Pancreas (tissue), 10 donors: ENCODE results near the gene MT1A. TPM values are rescaled to one million over a fixed set of nuclear protein-coding genes. Genes with fewer than 3 reads are reported as not detected.

Experiments used
- ATAC-seq, 4 donors: fragments of 200-7000 bp; cut with Tn5 transposase; one replicate each; pipeline versions ENCODE4 v1.8.0 to v1.9.1; 2020; ENCODE audit warnings: mild to moderate bottlenecking in 4 of 4, moderate library complexity in 4 of 4
- DNase-seq, 6 donors: peaks; one replicate each; pipeline ENCODE4 v3.0.0-alpha.2; 2020
- FAIRE-seq: peaks from 2 replicates; lab custom pipeline; 2012; peaks lifted over from hg19 to GRCh38; lab: Jason Lieb, UNC
- H3K27ac ChIP-seq, 4 donors: fragments of 200-600 bp; sonication (generic); 1 replicate in 3 of 4; 2 replicates in 1 of 4; pipeline versions ENCODE4 v1.5.0 to v1.8.0; 2020
- H3K27me3 ChIP-seq, 4 donors: fragments of 200-600 bp; one replicate each; pipeline ENCODE4 v1.8.0; 2021
- H3K36me3 ChIP-seq, 3 donors: fragments of 200-600 bp; sonication (generic) in 1 of 3; one replicate each; pipeline versions ENCODE4 v1.5.0 to v1.8.0; 2020 to 2021
- H3K4me1 ChIP-seq, 3 donors: fragments of 200-600 bp; one replicate each; pipeline ENCODE4 v1.8.0; 2021
- H3K4me3 ChIP-seq, 4 donors: fragments of 200-600 bp; sonication (generic) in 2 of 4; one replicate each; pipeline versions ENCODE4 v1.5.0 to v1.8.0; 2020 to 2021
- H3K9me3 ChIP-seq, 4 donors: fragments of 200-600 bp; one replicate each; pipeline ENCODE4 v1.8.0; 2021
- CTCF ChIP-seq, 4 donors: fragments of 200-600 bp; sonication (generic) in 3 of 4; IDR thresholded peaks; one replicate each; pipeline versions ENCODE4 v1.5.0 to v1.8.0; 2021; ENCODE audit warnings: antibody characterized with exemption in 4 of 4
- WGBS, 2 donors: extraction: QIAGEN DNeasy Blood & Tissue Kit; methylation state at CpG; one replicate each; pipeline ENCODE4 v1.1.7; 2013; 5-methylcytosine and 5-hydroxymethylcytosine counted together
- intact Hi-C, 3 donors: fragments of 100-400 bp; cut with DNase I; formaldehyde crosslinking; loops; one replicate each; pipeline versions ENCODE4 v1.11.1 to v1.14.2; 2022
- polyA plus RNA-seq, 2 donors: library from polyadenylated mRNA; stranded (reverse); fragments of 200-250 nt; gene quantifications; one replicate each; pipeline ENCODE4 v1.2.3, GENCODE V29; 2013
- total RNA-seq, 6 donors: library from RNA; stranded (reverse); fragmentation: NEBNext Ultra II Directional in 4 of 6; extraction: Animal tissue kit (Norgen Biotek cat#: 25700) in 4 of 6; gene quantifications; one replicate each; pipeline versions ENCODE4 v1.2.1 to v1.2.4, GENCODE V29; 2021 to 2023
- donor health status: healthy with polysubstance abuse.
- donor health status: DM: no; HTN: no; CAD: no; lungs with moderate emphysema.
- donor health status: DM: no; HTN: no; CAD: no.
- donor health status: control.
- donor health status: control.
- donor health status: Bipolar disorder and iron deficiency.
- donor health status: DM: yes; HTN: yes; CAD: no.
- donor health status: DM: no; HTN: no; CAD: no.
- donor health status: DM: no; HTN: no; CAD: no.
- donor health status: DM: yes; HTN: yes; CAD: no.

Gene MT1A
- total and polyA plus RNA-seq, 8 donors, result 1.6 to 66.7 (median 4.4) TPM

DNA sequence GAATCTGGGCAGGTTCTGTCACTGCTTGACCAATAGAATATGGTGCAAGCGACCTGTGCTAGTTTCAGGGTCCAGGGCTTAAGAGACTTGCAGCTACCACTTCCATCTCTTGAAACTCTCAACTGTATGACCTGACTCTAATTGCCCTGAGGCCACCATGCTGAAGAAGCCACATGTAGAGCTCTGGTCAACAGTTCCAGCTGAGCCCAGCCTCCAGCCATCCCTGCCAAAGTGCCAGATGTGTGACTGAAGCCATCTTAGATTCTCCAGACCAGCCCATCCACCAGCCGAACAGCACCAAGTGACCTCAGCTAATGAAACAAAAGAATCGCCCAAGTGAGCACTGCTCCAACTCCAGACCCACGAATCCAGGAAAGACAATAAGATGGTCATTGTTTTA is 33.5 kb upstream of the MT1A start:
- H3K27me3 ChIP-seq, result no peaks in the 10 kb centered on the region
- no peak overlapping the region for H3K27ac ChIP-seq
- FAIRE-seq (no peak), ATAC-seq (no peak), DNase-seq (no peak)
- 81 to 87% methylated on average over 4 of the region's 4 CpGs for WGBS, 2 donors
- H3K4me3 ChIP-seq, result no peak overlapping the region
- intact Hi-C loops, result no loop called here
- no peaks in the 10 kb centered on the region for H3K9me3 ChIP-seq
- H3K36me3 ChIP-seq, result no peaks in the 10 kb centered on the region
- no peak for TF ChIP-seq CTCF (IDR thresholded peaks at IDR 0.05)
- peaks cover 0 to 13% (median 0%) of the 10 kb centered on the region in 3 donors for H3K4me1 ChIP-seq

DNA sequence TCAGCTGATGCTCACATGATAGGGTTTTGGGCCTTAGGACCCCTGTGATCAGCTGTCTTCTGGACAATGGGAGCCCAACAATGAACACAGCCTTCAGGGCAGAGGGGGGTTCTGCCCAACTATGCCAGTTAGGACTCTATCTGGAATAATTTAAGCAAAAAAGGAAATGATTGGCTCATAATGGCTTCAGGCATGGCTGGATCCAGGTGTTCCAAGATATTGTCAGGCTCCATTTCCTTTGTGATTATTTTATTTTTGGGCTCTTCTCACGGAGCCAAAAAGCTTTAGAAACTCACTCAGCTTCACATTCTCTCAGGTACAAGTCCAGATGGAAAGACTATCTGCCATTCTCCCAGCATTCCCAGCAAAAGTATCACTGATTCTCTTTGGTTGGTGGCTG is 33.0 kb upstream of the MT1A start:
- no peak for TF ChIP-seq CTCF (IDR thresholded peaks at IDR 0.05)
- Histone ChIP-seq H3K36me3 (no peaks in the 10 kb centered on the region), H3K27ac (no peak overlapping the region), H3K4me1 (peaks cover 0 to 18% (median 0%) of the 10 kb centered on the region in 3 donors), H3K9me3 (no peaks in the 10 kb centered on the region), H3K27me3 (no peaks in the 10 kb centered on the region), H3K4me3 (no peak overlapping the region)
- FAIRE-seq (no peak), ATAC-seq (no peak), DNase-seq (no peak)
- 81 to 88% methylated on average over 1 of the region's 1 CpG for WGBS, 2 donors
- intact Hi-C loops, result no loop called here

- WGBS, 2 donors, result 82 to 84% methylated on average over 3 of the region's 3 CpGs
- TF ChIP-seq CTCF (IDR thresholded peaks at IDR 0.05), result no peak
- Histone ChIP-seq H3K4me1 (peaks cover 0 to 20% (median 0%) of the 10 kb centered on the region in 3 donors), H3K27ac (peak overlapping the region; percentile 78 to 94 (median 90)), H3K36me3 (no peaks in the 10 kb centered on the region), H3K27me3 (no peaks in the 10 kb centered on the region), H3K4me3 (no peak overlapping the region), H3K9me3 (no peaks in the 10 kb centered on the region)
- intact Hi-C loops, result no loop called here
- no peak for ATAC-seq
- DNase-seq, result no peak
- FAIRE-seq, result no peak
Observed at GRCh38 chr16:56606071-56606475, 32.4 kb upstream of the MT1A start.

DNA sequence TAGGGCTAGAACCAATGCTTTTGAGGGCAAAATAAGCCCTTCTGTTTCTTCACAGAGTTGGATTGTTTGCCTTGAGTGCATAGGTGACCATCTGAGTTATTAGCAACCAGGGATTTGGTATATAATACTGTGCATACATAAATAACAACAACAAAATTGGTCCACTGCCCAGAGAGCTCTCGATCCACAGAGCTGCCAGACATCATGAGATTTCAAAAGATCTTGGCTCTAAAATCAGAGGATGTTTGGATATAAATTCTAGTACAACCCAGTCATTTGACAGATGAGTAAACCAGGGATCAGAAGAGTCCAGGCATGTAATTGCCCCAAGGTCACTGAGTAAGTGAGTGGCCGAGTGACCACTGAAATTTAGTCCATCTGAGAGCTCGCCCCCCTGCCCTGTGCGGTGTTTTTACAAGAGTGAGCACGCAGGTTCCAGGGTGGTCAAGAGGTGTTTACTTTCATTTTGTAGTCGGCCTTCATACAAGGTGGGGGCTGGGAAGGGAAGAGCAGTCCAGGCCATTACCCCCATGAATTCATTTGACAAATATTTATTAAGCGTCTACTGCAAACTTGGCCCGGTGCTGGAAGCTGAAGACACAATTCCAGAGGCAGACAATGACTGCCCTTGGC is 31.9 kb upstream of the MT1A start:
- 39 to 53% methylated on average over 8 of the region's 8 CpGs for WGBS, 2 donors
- Histone ChIP-seq H3K4me1 (peaks cover 0 to 20% (median 0%) of the 10 kb centered on the region in 3 donors), H3K27ac (peak overlapping the region; percentile 78 to 94 (median 90)), H3K9me3 (no peaks in the 10 kb centered on the region), H3K4me3 (no peak overlapping the region), H3K36me3 (no peaks in the 10 kb centered on the region), H3K27me3 (no peaks in the 10 kb centered on the region)
- TF ChIP-seq CTCF (IDR thresholded peaks at IDR 0.05), result no peak
- no peak for FAIRE-seq
- no peak for ATAC-seq
- intact Hi-C loops, result no loop called here
- peak in 1 of 6 donors; percentile 38 for DNase-seq

- Histone ChIP-seq H3K36me3 (no peaks in the 10 kb centered on the region), H3K4me1 (peaks cover 0 to 20% (median 0%) of the 10 kb centered on the region in 3 donors), H3K4me3 (no peak overlapping the region), H3K27ac (peak overlapping the region; percentile 78 to 94 (median 90)), H3K9me3 (no peaks in the 10 kb centered on the region), H3K27me3 (no peaks in the 10 kb centered on the region)
- intact Hi-C loops, result no loop called here
- peak in 3 of 4 donors; percentile 1 to 15 (median 1) for ATAC-seq
- 76 to 83% methylated on average over 14 of the region's 14 CpGs for WGBS, 2 donors
- peak in 3 of 6 donors; percentile 44 to 58 (median 52) for DNase-seq
- FAIRE-seq, result no peak
- no peak for TF ChIP-seq CTCF (IDR thresholded peaks at IDR 0.05)
Observed at GRCh38 chr16:56607109-56607618, 31.3 kb upstream of the MT1A start.
